Trophoblast cell (in vitro differentiated cells and primary cell): ENCODE measurements around the gene GADD45G.

Experiments
- DNase-seq, 2 donors: peaks; one replicate each; pipeline ENCODE4 v3.0.0-alpha.2; 2016
- H2AFZ ChIP-seq: 2 replicates; pipeline ENCODE4 v1.6.1; 2013; ENCODE audit warnings: low read length, moderate library complexity, mild to moderate bottlenecking; ENCODE audit not compliant: insufficient read depth, poor library complexity
- H2AK5ac ChIP-seq: 2 replicates; pipeline ENCODE4 v1.6.1; 2013; ENCODE audit warnings: mild to moderate bottlenecking, low read length
- H2BK120ac ChIP-seq: 2 replicates; pipeline ENCODE4 v1.6.1; 2013; ENCODE audit warnings: low read length, mild to moderate bottlenecking, moderate library complexity; ENCODE audit not compliant: insufficient read depth, poor library complexity
- H2BK12ac ChIP-seq: 2 replicates; pipeline ENCODE4 v1.6.1; 2013; ENCODE audit warnings: mild to moderate bottlenecking, low read length, moderate library complexity
- H2BK5ac ChIP-seq: 2 replicates; pipeline ENCODE4 v1.6.1; 2013; ENCODE audit warnings: low read length, low read depth, moderate library complexity, mild to moderate bottlenecking; ENCODE audit not compliant: poor library complexity
- H3K14ac ChIP-seq: 2 replicates; pipeline ENCODE4 v1.6.1; 2013; ENCODE audit warnings: mild to moderate bottlenecking, low read length
- H3K18ac ChIP-seq: 2 replicates; pipeline ENCODE4 v1.6.1; 2013; ENCODE audit warnings: mild to moderate bottlenecking, low read length
- H3K23ac ChIP-seq: 2 replicates; pipeline ENCODE4 v1.6.1; 2013; ENCODE audit warnings: low read length
- H3K27ac ChIP-seq: 2 replicates; pipeline ENCODE4 v1.5.1; 2013; ENCODE audit warnings: low read depth, mild to moderate bottlenecking, inconsistent platforms, low read length, moderate library complexity
- H3K27me3 ChIP-seq: 2 replicates; pipeline ENCODE4 v1.6.1; 2013; ENCODE audit warnings: inconsistent platforms, mild to moderate bottlenecking, low read length, moderate library complexity; ENCODE audit not compliant: insufficient read depth
- H3K36me3 ChIP-seq, 2 experiments: 1 replicate in 1 of 2; 2 replicates in 1 of 2; pipeline ENCODE4 v1.6.1; 2013; ENCODE audit warnings: low read length in 2 of 2, mild to moderate bottlenecking in 2 of 2, moderate library complexity in 1 of 2; ENCODE audit not compliant: insufficient read depth in 2 of 2, control insufficient read depth in 1 of 2
- H3K4ac ChIP-seq: 2 replicates; pipeline ENCODE4 v1.6.1; 2013; ENCODE audit warnings: low read depth, mild to moderate bottlenecking, low read length, moderate library complexity
- H3K4me1 ChIP-seq, 2 experiments: 1 replicate in 1 of 2; 2 replicates in 1 of 2; pipeline ENCODE4 v1.6.1; 2013; ENCODE audit warnings: low read length in 2 of 2, mild to moderate bottlenecking in 2 of 2, moderate library complexity in 1 of 2; ENCODE audit not compliant: insufficient read depth in 2 of 2, control insufficient read depth in 1 of 2
- H3K4me2 ChIP-seq: 2 replicates; pipeline ENCODE4 v1.6.1; 2013; ENCODE audit warnings: inconsistent platforms, mild to moderate bottlenecking, low read length, moderate library complexity
- H3K4me3 ChIP-seq: 2 replicates; pipeline ENCODE4 v1.5.1; 2013; ENCODE audit warnings: mild to moderate bottlenecking, low read depth, low read length, inconsistent platforms
- H3K79me1 ChIP-seq: one replicate; pipeline ENCODE4 v1.6.1; 2013; ENCODE audit warnings: low read length
- H3K79me2 ChIP-seq: 2 replicates; pipeline ENCODE4 v1.6.1; 2013; ENCODE audit warnings: low read length, mild to moderate bottlenecking; ENCODE audit not compliant: control insufficient read depth, insufficient read depth, poor library complexity
- H3K9ac ChIP-seq: 2 replicates; pipeline ENCODE4 v1.6.1; 2013; ENCODE audit warnings: mild to moderate bottlenecking, low read length
- H3K9me3 ChIP-seq: 2 replicates; pipeline ENCODE4 v1.6.1; 2013; ENCODE audit warnings: low read depth, mild to moderate bottlenecking, control low read depth, inconsistent platforms, low read length; ENCODE audit not compliant: insufficient read depth
- H4K12ac ChIP-seq: 2 replicates; pipeline ENCODE4 v1.6.1; 2013; ENCODE audit warnings: low read depth, mild to moderate bottlenecking, low read length, moderate library complexity
- H4K8ac ChIP-seq: 2 replicates; pipeline ENCODE4 v1.6.1; 2013; ENCODE audit warnings: low read depth, mild to moderate bottlenecking, low read length, moderate library complexity
- H4K91ac ChIP-seq: one replicate; pipeline ENCODE4 v1.6.1; 2013; ENCODE audit warnings: low read depth, mild to moderate bottlenecking, low read length, moderate library complexity
- WGBS: extraction: QIAGEN DNeasy Blood & Tissue Kit; methylation state at CpG from one replicate; pipeline ENCODE4 v1.1.7; 2013; ENCODE audit warnings: missing lambda C conversion rate; ENCODE audit not compliant: insufficient read length, insufficient coverage; ENCODE audit errors: extremely low coverage; 5-methylcytosine and 5-hydroxymethylcytosine counted together

GADD45G gene

GRCh38 chr9:89613912-89614892 is 9.4 kb downstream of the GADD45G start:
- no CpG with 5 or more reads among the region's 10 CpGs for WGBS

GRCh38 chr9:89615661-89616060 is 10.8 kb downstream of the GADD45G start:
- Histone ChIP-seq H3K4ac (no peak overlapping the region), H3K4me3 (no peak overlapping the region), H3K9ac (no peak overlapping the region), H3K23ac (no peak overlapping the region), H3K14ac (peak overlapping the region; percentile 13), H3K27me3 (no peaks in the 10 kb centered on the region), H4K12ac (no peak overlapping the region), H3K27ac (no peak overlapping the region), H2BK12ac (peak overlapping the region; percentile 8), H3K79me2 (no peaks in the 10 kb centered on the region), H3K18ac (no peak overlapping the region), H2BK120ac (peak overlapping the region; percentile 13), H4K91ac (peak overlapping the region; percentile 74), H3K9me3 (peaks cover 4% of the 10 kb centered on the region), H2AFZ (no peak overlapping the region), H2BK5ac (no peak overlapping the region), H3K36me3 (no peaks in the 10 kb centered on the region), H2AK5ac (no peak overlapping the region), H4K8ac (no peak overlapping the region), H3K4me2 (no peak overlapping the region), H3K4me1 (peaks cover 10 to 14% of the 10 kb centered on the region in 2 experiments), H3K79me1 (peaks cover 16% of the 10 kb centered on the region)
- no peak for DNase-seq
- WGBS = no CpG with 5 or more reads among the region's 2 CpGs

More at GRCh38 chr9:89613912-89614892, 9.4 kb downstream of the GADD45G start:
- no peak overlapping the region for H2BK12ac ChIP-seq
- H3K23ac ChIP-seq = no peak overlapping the region
- H3K79me1 ChIP-seq = peaks cover 16% of the 10 kb centered on the region
- no peak overlapping the region for H3K9ac ChIP-seq
- H3K18ac ChIP-seq = no peak overlapping the region
- H3K4me1 ChIP-seq = peaks cover 10 to 14% of the 10 kb centered on the region in 2 experiments
- H3K79me2 ChIP-seq = no peaks in the 10 kb centered on the region
- no peak overlapping the region for H3K4me3 ChIP-seq
- no peak overlapping the region for H3K4ac ChIP-seq
- H2BK5ac ChIP-seq = no peak overlapping the region
- H2AK5ac ChIP-seq = no peak overlapping the region
- DNase-seq = peak; percentile 89 to 96
- H4K12ac ChIP-seq = no peak overlapping the region
- no peak overlapping the region for H2AFZ ChIP-seq
- no peak overlapping the region for H2BK120ac ChIP-seq
- H4K8ac ChIP-seq = peak overlapping the region; percentile 25
- H3K9me3 ChIP-seq = peaks cover 4% of the 10 kb centered on the region
- peak overlapping the region; percentile 5 for H3K14ac ChIP-seq
- no peak overlapping the region for H3K27ac ChIP-seq
- no peak overlapping the region for H3K4me2 ChIP-seq
- no peaks in the 10 kb centered on the region for H3K36me3 ChIP-seq
- peak overlapping the region; percentile 45 for H4K91ac ChIP-seq
- H3K27me3 ChIP-seq = no peaks in the 10 kb centered on the region

GRCh38 chr9:89616411-89616810 is 11.6 kb downstream of the GADD45G start:
- H3K4me1 ChIP-seq = peaks cover 7 to 8% of the 10 kb centered on the region in 2 experiments
- no peak overlapping the region for H3K23ac ChIP-seq
- no peak overlapping the region for H2AFZ ChIP-seq
- no peak overlapping the region for H3K9ac ChIP-seq
- DNase-seq = no peak
- H2BK5ac ChIP-seq = no peak overlapping the region
- no peaks in the 10 kb centered on the region for H3K27me3 ChIP-seq
- H3K14ac ChIP-seq = peak overlapping the region; percentile 55
- H3K4me2 ChIP-seq = no peak overlapping the region
- no peak overlapping the region for H3K27ac ChIP-seq
- peaks cover 4% of the 10 kb centered on the region for H3K9me3 ChIP-seq
- H3K36me3 ChIP-seq = no peaks in the 10 kb centered on the region
- peak overlapping the region; percentile 41 for H2BK12ac ChIP-seq
- peak overlapping the region; percentile 74 for H4K91ac ChIP-seq
- WGBS = no CpG with 5 or more reads among the region's 9 CpGs
- peaks cover 10% of the 10 kb centered on the region for H3K79me1 ChIP-seq
- H4K12ac ChIP-seq = no peak overlapping the region
- peak overlapping the region; percentile 42 for H3K18ac ChIP-seq
- peak overlapping the region; percentile 8 for H2BK120ac ChIP-seq
- H3K4ac ChIP-seq = no peak overlapping the region
- no peaks in the 10 kb centered on the region for H3K79me2 ChIP-seq
- H3K4me3 ChIP-seq = peak overlapping the region; percentile 33
- peak overlapping the region; percentile 49 for H2AK5ac ChIP-seq
- H4K8ac ChIP-seq = no peak overlapping the region

DNA sequence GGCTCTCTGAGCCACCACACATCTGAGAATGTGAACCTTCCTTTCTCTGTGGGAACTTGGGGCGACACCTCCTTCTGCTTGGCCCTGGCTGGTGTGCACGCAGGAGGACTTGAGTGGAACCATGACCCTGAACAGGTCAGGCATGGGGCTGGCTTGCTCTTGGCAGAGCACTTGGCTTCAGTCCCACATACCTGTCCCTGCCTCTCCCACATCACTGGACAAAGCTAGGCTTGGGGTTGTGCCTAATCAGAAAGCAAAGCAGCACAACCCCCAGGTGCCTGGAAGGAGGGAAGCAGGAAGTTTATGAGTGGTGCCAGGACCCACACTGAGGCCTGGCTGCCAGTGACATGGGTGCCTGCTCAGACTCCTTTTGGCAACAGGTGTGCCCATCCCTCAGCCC is 13.2 kb downstream of the GADD45G start:
- Histone ChIP-seq H3K4me2 (no peak overlapping the region), H3K4me3 (no peak overlapping the region), H3K18ac (no peak overlapping the region), H2BK120ac (no peak overlapping the region), H4K91ac (no peak overlapping the region), H3K79me2 (no peaks in the 10 kb centered on the region), H3K4ac (no peak overlapping the region), H4K8ac (no peak overlapping the region), H3K23ac (no peak overlapping the region), H3K4me1 (peaks cover 7 to 8% of the 10 kb centered on the region in 2 experiments), H4K12ac (no peak overlapping the region), H2BK5ac (no peak overlapping the region), H3K9ac (no peak overlapping the region), H3K14ac (no peak overlapping the region), H3K27ac (no peak overlapping the region), H3K79me1 (peaks cover 8% of the 10 kb centered on the region), H3K9me3 (no peaks in the 10 kb centered on the region), H2BK12ac (peak overlapping the region; percentile 7), H3K36me3 (no peaks in the 10 kb centered on the region), H2AFZ (no peak overlapping the region), H3K27me3 (no peaks in the 10 kb centered on the region), H2AK5ac (no peak overlapping the region)
- DNase-seq = no peak
- no CpG with 5 or more reads among the region's 2 CpGs for WGBS
